ENCODE results near the gene EBP. TPM values are rescaled to one million over a fixed set of nuclear protein-coding genes. Genes with fewer than 3 reads are reported as not detected.
A peak's percentile ranks its signal among the peaks of the same experiment; 100 is the strongest.

The EBP gene
- total RNA-seq, 1 donor from 2014 or later, result 66.0 TPM

GRCh38 chrX:48509245-48509590, 12.4 kb upstream of the EBP start:
- peaks cover 10% of the 10 kb centered on the region for H3K4me1 ChIP-seq (ENCODE audit: insufficient read depth, low read length)
- FAIRE-seq (no peak), DNase-seq (ENCODE audit: low read depth) (no peak)
- Mint-ChIP-seq H3K27me3 (ENCODE audit: low read depth, unreplicated experiment) (no peaks in the 10 kb centered on the region), H3K9me3 (ENCODE audit: unreplicated experiment) (no peaks in the 10 kb centered on the region), H3K27ac (ENCODE audit: unreplicated experiment) (no peak overlapping the region), H3K4me3 (ENCODE audit: unreplicated experiment) (peak overlapping the region; percentile 92), H3K4me1 (ENCODE audit: low read depth, unreplicated experiment) (peaks cover 4% of the 10 kb centered on the region), H3K36me3 (ENCODE audit: low read depth, unreplicated experiment) (peaks cover 2% of the 10 kb centered on the region)
- no peaks in the 10 kb centered on the region for H3K27me3 ChIP-seq (ENCODE audit: insufficient read depth, low read length)
- no peaks in the 10 kb centered on the region for H3K9me3 ChIP-seq (ENCODE audit: insufficient read depth, low read depth, low read length)
- no peaks in the 10 kb centered on the region for H3K36me3 ChIP-seq (ENCODE audit: insufficient read depth, low read length)
- TF ChIP-seq CTCF (IDR thresholded peaks at IDR 0.05; ENCODE audit: insufficient read depth, low read depth, low read length), result no peak
- TF ChIP-seq EZH2 (IDR thresholded peaks at IDR 0.05; ENCODE audit: insufficient read depth, low read length), result no peak
- H3K4me2 ChIP-seq (ENCODE audit: low read length), result peak overlapping the region; percentile 92
- H3K27ac ChIP-seq (ENCODE audit: low read depth, low read length), result peak overlapping the region; percentile 58
- peaks cover 14% of the 10 kb centered on the region for H3K79me2 ChIP-seq (ENCODE audit: insufficient read depth, low read length)
- peak overlapping the region; percentile 47 for H2AFZ ChIP-seq (ENCODE audit: low read depth, low read length)
- peak overlapping the region; percentile 69 for H3K4me3 ChIP-seq (ENCODE audit: insufficient read depth, low read depth, low read length)
- peak overlapping the region; percentile 88 for H3K9ac ChIP-seq (ENCODE audit: low read length)
- no peaks in the 10 kb centered on the region for H4K20me1 ChIP-seq (ENCODE audit: insufficient read depth, low read length)

GRCh38 chrX:48509619-48510018, 12.0 kb upstream of the EBP start:
- peak overlapping the region; percentile 69 for H3K27ac Mint-ChIP-seq (ENCODE audit: unreplicated experiment)
- no peaks in the 10 kb centered on the region for H3K9me3 ChIP-seq (ENCODE audit: insufficient read depth, low read depth, low read length)
- peak overlapping the region; percentile 88 for H3K9ac ChIP-seq (ENCODE audit: low read length)

More at GRCh38 chrX:48509619-48510018, 12.0 kb upstream of the EBP start:
- FAIRE-seq, result no peak
- Mint-ChIP-seq H3K4me1 (ENCODE audit: low read depth, unreplicated experiment) (peaks cover 4% of the 10 kb centered on the region), H3K36me3 (ENCODE audit: low read depth, unreplicated experiment) (peaks cover 4% of the 10 kb centered on the region), H3K9me3 (ENCODE audit: unreplicated experiment) (no peaks in the 10 kb centered on the region), H3K27me3 (ENCODE audit: low read depth, unreplicated experiment) (no peaks in the 10 kb centered on the region), H3K4me3 (ENCODE audit: unreplicated experiment) (peak overlapping the region; percentile 92)
- peaks cover 10% of the 10 kb centered on the region for H3K4me1 ChIP-seq (ENCODE audit: insufficient read depth, low read length)
- no peak for TF ChIP-seq CTCF (IDR thresholded peaks at IDR 0.05; ENCODE audit: insufficient read depth, low read depth, low read length)
- no peak for TF ChIP-seq EZH2 (IDR thresholded peaks at IDR 0.05; ENCODE audit: insufficient read depth, low read length)
- peak overlapping the region; percentile 47 for H2AFZ ChIP-seq (ENCODE audit: low read depth, low read length)
- no peak overlapping the region for H3K27ac ChIP-seq (ENCODE audit: low read depth, low read length)
- no peak for DNase-seq (ENCODE audit: low read depth)
- peak overlapping the region; percentile 69 for H3K4me3 ChIP-seq (ENCODE audit: insufficient read depth, low read depth, low read length)
- no peaks in the 10 kb centered on the region for H3K27me3 ChIP-seq (ENCODE audit: insufficient read depth, low read length)
- peak overlapping the region; percentile 92 for H3K4me2 ChIP-seq (ENCODE audit: low read length)
- H3K36me3 ChIP-seq (ENCODE audit: insufficient read depth, low read length), result peaks cover 3% of the 10 kb centered on the region
- peaks cover 14% of the 10 kb centered on the region for H3K79me2 ChIP-seq (ENCODE audit: insufficient read depth, low read length)
- no peaks in the 10 kb centered on the region for H4K20me1 ChIP-seq (ENCODE audit: insufficient read depth, low read length)
